SH-SY5Y (cell line): ENCODE measurements around the gene KCMF1.

ENCODE experiments used
- GATA2 ChIP-seq: IDR thresholded peaks from 2 replicates; pipeline ENCODE4 v1.6.1; 2011; ENCODE audit warnings: mild to moderate bottlenecking, low read depth, low read length
- GATA3 ChIP-seq: IDR thresholded peaks from 2 replicates; pipeline ENCODE4 v1.6.1; 2011; ENCODE audit warnings: low read depth, mild to moderate bottlenecking, low read length, moderate library complexity

- TF ChIP-seq GATA2 (no peak), GATA3 (no peak)
These were observed 31.6 kb downstream of the KCMF1 start for GRCh38 chr2:85002534-85002933.
